PC-9 (cell line): ENCODE measurements around the gene PRR29. TPM values are rescaled to one million over a fixed set of nuclear protein-coding genes. Genes with fewer than 3 reads are reported as not detected.

ENCODE experiments used
- BruUV-seq: library from RNA; stranded (reverse); fragments of 400-500 nt; replicated peaks from 2 replicates; lab custom pipeline; 2021; lab: Mats Ljungman, UMichigan
- CTCF ChIA-PET: fragments of 300-600 bp; sonication (Branson Sonifier 250); formaldehyde crosslinking; loops from one replicate; lab custom pipeline; 2022; ENCODE audit warnings: antibody characterized with exemption; lab: Charles Lee
- POLR2A ChIA-PET: fragments of 300-600 bp; sonication (Branson Sonifier 250); formaldehyde crosslinking; loops from one replicate; lab custom pipeline; 2022; ENCODE audit warnings: antibody characterized with exemption; ENCODE audit not compliant: unreplicated experiment; lab: Charles Lee
- DNase-seq, 2 experiments: peaks; one replicate each; pipeline versions ENCODE4 v3.0.0 to v3.0.0-alpha.2; 2015 to 2022; ENCODE audit warnings: mixed read lengths in 1 of 2
- H2AFZ ChIP-seq: fragments of 200-600 bp; sonication (generic); 2 replicates; pipeline ENCODE4 v1.8.1; 2017; ENCODE audit warnings: antibody characterized with exemption
- H3F3A ChIP-seq: fragments of 200-600 bp; sonication (generic); 2 replicates; pipeline ENCODE4 v1.8.1; 2017; ENCODE audit warnings: antibody characterized with exemption, mild to moderate bottlenecking, low read depth; ENCODE audit not compliant: insufficient read depth
- H3K27ac ChIP-seq: fragments of 200-600 bp; sonication (generic); 2 replicates; pipeline ENCODE4 v1.6.1; 2016; ENCODE audit warnings: mixed run types
- H3K27me3 ChIP-seq: fragments of 200-600 bp; sonication (generic); 2 replicates; pipeline ENCODE4 v1.6.1; 2016; ENCODE audit warnings: low read depth, mixed run types; ENCODE audit not compliant: insufficient read depth
- H3K36me3 ChIP-seq: fragments of 200-600 bp; sonication (generic); 2 replicates; pipeline ENCODE4 v1.6.1; 2016; ENCODE audit warnings: low read depth, mixed run types
- H3K4me1 ChIP-seq: fragments of 200-600 bp; sonication (generic); replicated peaks from 2 replicates; pipeline ENCODE4 v1.6.1; 2016; ENCODE audit warnings: mixed run types; ENCODE audit not compliant: insufficient read depth
- H3K4me2 ChIP-seq: fragments of 200-600 bp; sonication (generic); 2 replicates; pipeline ENCODE4 v1.6.1; 2017; ENCODE audit warnings: mixed run types
- H3K4me3 ChIP-seq: fragments of 200-600 bp; sonication (generic); 2 replicates; pipeline ENCODE4 v1.6.1; 2016; ENCODE audit warnings: mixed run types
- H3K79me2 ChIP-seq: fragments of 200-600 bp; sonication (generic); 2 replicates; pipeline ENCODE4 v1.6.1; 2017; ENCODE audit warnings: low read depth, mixed run types
- H3K9me2 ChIP-seq: fragments of 200-600 bp; sonication (generic); 2 replicates; pipeline ENCODE4 v1.8.1; 2017; ENCODE audit warnings: mild to moderate bottlenecking; ENCODE audit not compliant: insufficient read depth
- H3K9me3 ChIP-seq: fragments of 200-600 bp; sonication (generic); 2 replicates; pipeline ENCODE4 v1.8.1; 2016; ENCODE audit warnings: low read depth; ENCODE audit not compliant: insufficient read depth
- H4K20me1 ChIP-seq: fragments of 200-600 bp; sonication (generic); 2 replicates; pipeline ENCODE4 v1.8.1; 2017; ENCODE audit not compliant: insufficient read depth
- EZH2 ChIP-seq: fragments of 200-600 bp; sonication (generic); IDR thresholded peaks from 2 replicates; pipeline ENCODE4 v1.8.0; 2017; ENCODE audit warnings: antibody characterized with exemption, low read depth
- intact Hi-C: fragments of 100-400 bp; cut with micrococcal nuclease; formaldehyde crosslinking; loops from one replicate; pipeline ENCODE4 v1.10.0; 2022; ENCODE audit not compliant: unreplicated experiment
- total RNA-seq: library from RNA; stranded (reverse); gene quantifications from 2 replicates; pipeline ENCODE4 v1.2.3, GENCODE V29; 2021
- TF ChIP-seq, protein P1 (sequence below): fragments of 200-600 bp; sonication (generic); conservative IDR thresholded peaks from 2 replicates; pipeline ENCODE4 v1.6.1; 2017; ENCODE audit warnings: mixed run types, antibody characterized with exemption, mild to moderate bottlenecking, moderate library complexity

PRR29 gene
- total RNA-seq, 1 experiment from 2014 or later: 2.4 TPM

GRCh38 chr17:64048805-64049204 is 50.7 kb downstream of the PRR29 start:
- H3K27ac ChIP-seq: no peak overlapping the region
- ChIA-PET POLR2A (no interaction called here), CTCF (no interaction called here)
- no peaks in the 10 kb centered on the region for H3K27me3 ChIP-seq
- no peaks in the 10 kb centered on the region for H3K9me2 ChIP-seq
- H2AFZ ChIP-seq: no peak overlapping the region
- H4K20me1 ChIP-seq: no peaks in the 10 kb centered on the region
- H3K4me2 ChIP-seq: no peak overlapping the region
- intact Hi-C loops: no loop called here
- H3K9me3 ChIP-seq: no peaks in the 10 kb centered on the region
- DNase-seq: no peak
- H3K4me1 ChIP-seq: no peaks in the 10 kb centered on the region
- H3K79me2 ChIP-seq: no peaks in the 10 kb centered on the region
- no peak for TF ChIP-seq EZH2
- TF ChIP-seq, protein P1, sequence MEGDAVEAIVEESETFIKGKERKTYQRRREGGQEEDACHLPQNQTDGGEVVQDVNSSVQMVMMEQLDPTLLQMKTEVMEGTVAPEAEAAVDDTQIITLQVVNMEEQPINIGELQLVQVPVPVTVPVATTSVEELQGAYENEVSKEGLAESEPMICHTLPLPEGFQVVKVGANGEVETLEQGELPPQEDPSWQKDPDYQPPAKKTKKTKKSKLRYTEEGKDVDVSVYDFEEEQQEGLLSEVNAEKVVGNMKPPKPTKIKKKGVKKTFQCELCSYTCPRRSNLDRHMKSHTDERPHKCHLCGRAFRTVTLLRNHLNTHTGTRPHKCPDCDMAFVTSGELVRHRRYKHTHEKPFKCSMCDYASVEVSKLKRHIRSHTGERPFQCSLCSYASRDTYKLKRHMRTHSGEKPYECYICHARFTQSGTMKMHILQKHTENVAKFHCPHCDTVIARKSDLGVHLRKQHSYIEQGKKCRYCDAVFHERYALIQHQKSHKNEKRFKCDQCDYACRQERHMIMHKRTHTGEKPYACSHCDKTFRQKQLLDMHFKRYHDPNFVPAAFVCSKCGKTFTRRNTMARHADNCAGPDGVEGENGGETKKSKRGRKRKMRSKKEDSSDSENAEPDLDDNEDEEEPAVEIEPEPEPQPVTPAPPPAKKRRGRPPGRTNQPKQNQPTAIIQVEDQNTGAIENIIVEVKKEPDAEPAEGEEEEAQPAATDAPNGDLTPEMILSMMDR: no peak
- peaks cover 25% of the 10 kb centered on the region for H3K36me3 ChIP-seq
- BruUV-seq: no TSS peak
- 0 out of 2 replicates have a peak, but pooled peaks cover 3% of the 10 kb centered on the region for H3F3A ChIP-seq
- H3K4me3 ChIP-seq: no peak overlapping the region

GRCh38 chr17:64051153-64051552 is 53.0 kb downstream of the PRR29 start:
- Histone ChIP-seq H3F3A (peaks cover 11% of the 10 kb centered on the region; the same call in 1 of the 2 replicates), H3K36me3 (peaks cover 42% of the 10 kb centered on the region), H3K4me1 (peaks cover 9% of the 10 kb centered on the region), H3K79me2 (no peaks in the 10 kb centered on the region), H3K4me3 (no peak overlapping the region), H3K27me3 (no peaks in the 10 kb centered on the region), H3K27ac (no peak overlapping the region), H4K20me1 (no peaks in the 10 kb centered on the region), H3K9me3 (no peaks in the 10 kb centered on the region), H3K9me2 (no peaks in the 10 kb centered on the region), H2AFZ (no peak overlapping the region), H3K4me2 (no peak overlapping the region)
- ChIA-PET CTCF (no interaction called here), POLR2A (no interaction called here)
- DNase-seq: no peak
- intact Hi-C loops: no loop called here
- TF ChIP-seq, protein P1: no peak
- TF ChIP-seq EZH2: no peak
- BruUV-seq: no TSS peak

GRCh38 chr17:64053101-64053500 is 55.0 kb downstream of the PRR29 start:
- ChIA-PET CTCF (interaction anchor here (0.8 kb wide), 1 partner anchor 237 kb away, joined by 3 read pairs; no protein-coding TSS in a partner anchor), POLR2A (no interaction called here)
- Histone ChIP-seq H2AFZ (no peak overlapping the region), H3F3A (peaks cover 27% of the 10 kb centered on the region), H3K4me3 (no peak overlapping the region), H3K79me2 (no peaks in the 10 kb centered on the region), H3K4me1 (peaks cover 29% of the 10 kb centered on the region), H4K20me1 (no peaks in the 10 kb centered on the region), H3K9me3 (no peaks in the 10 kb centered on the region), H3K36me3 (peaks cover 42% of the 10 kb centered on the region), H3K27ac (no peak overlapping the region), H3K9me2 (no peaks in the 10 kb centered on the region), H3K27me3 (no peaks in the 10 kb centered on the region), H3K4me2 (no peak overlapping the region)
- TF ChIP-seq EZH2: no peak
- TF ChIP-seq, protein P1: no peak
- DNase-seq: no peak
- intact Hi-C loops: no loop called here
- BruUV-seq: no TSS peak

Other genes starting within 250 kb of the PRR29 start
- 64.0 and 89.3 TPM in 2 replicates for gene CCDC47, start 224.8 kb upstream of the PRR29 start, total RNA-seq
- gene DDX42, start 224.2 kb upstream of the PRR29 start, total RNA-seq: 107 and 130 TPM in 2 replicates
- gene PSMC5, start 170.9 kb upstream of the PRR29 start, total RNA-seq: 128 and 150 TPM in 2 replicates
- 36.9 and 44.0 TPM in 2 replicates for gene FTSJ3, start 170.7 kb upstream of the PRR29 start, total RNA-seq
- 73.6 and 98.7 TPM in 2 replicates for gene SMARCD2, start 155.7 kb upstream of the PRR29 start, total RNA-seq
- gene CSH2, start 124.7 kb upstream of the PRR29 start, total RNA-seq: not detected in 2 replicates
- gene GH2, start 116.4 kb upstream of the PRR29 start, total RNA-seq: not detected in 2 replicates
- gene CSH1, start 101.8 kb upstream of the PRR29 start, total RNA-seq: not detected in 2 replicates
- gene CSHL1, start 87.1 kb upstream of the PRR29 start, total RNA-seq: not detected in 2 replicates
- gene GH1, start 79.5 kb upstream of the PRR29 start, total RNA-seq: not detected in 2 replicates
- gene CD79B, start 66.0 kb upstream of the PRR29 start, total RNA-seq: not detected in 2 replicates
- gene SCN4A, start 25.4 kb upstream of the PRR29 start, total RNA-seq: 1.4 and 1.7 TPM in 2 replicates
- 7.8 and 9.2 TPM in 2 replicates for gene ICAM2, start 22.3 kb downstream of the PRR29 start, total RNA-seq
- gene ERN1, start 131.8 kb downstream of the PRR29 start, total RNA-seq: 9.2 and 11.7 TPM in 2 replicates